PC-9 (cell line): ENCODE results near the gene OXSR1.

Source experiments
- CTCF ChIP-seq: fragments of 200-600 bp; sonication (generic); conservative IDR thresholded peaks from 2 replicates; pipeline ENCODE4 v1.6.1; 2017; ENCODE audit warnings: mixed run types, antibody characterized with exemption, mild to moderate bottlenecking, moderate library complexity
- EZH2 ChIP-seq: fragments of 200-600 bp; sonication (generic); IDR thresholded peaks from 2 replicates; pipeline ENCODE4 v1.8.0; 2017; ENCODE audit warnings: antibody characterized with exemption, low read depth

GRCh38 chr3:38271553-38271952 lies 106.2 kb downstream of the OXSR1 start:
- TF ChIP-seq CTCF (no peak), EZH2 (no peak)
